Colon (tissue), 2 donors: ENCODE data around the gene ACOT11.

ENCODE experiments used
- FAIRE-seq: peaks from 2 replicates; lab custom pipeline; 2012; peaks lifted over from hg19 to GRCh38; lab: Jason Lieb, UNC
- donor health status: control.
- donor health status: control.

The ACOT11 gene

GRCh38 chr1:54538538-54538937 is 9.5 kb upstream of the ACOT11 start:
- FAIRE-seq: no peak

- no peak for FAIRE-seq
These were observed 7.3 kb upstream of the ACOT11 start for GRCh38 chr1:54540582-54541295.

- no peak for FAIRE-seq
These were observed 5.7 kb upstream of the ACOT11 start for GRCh38 chr1:54542120-54542961.

DNA sequence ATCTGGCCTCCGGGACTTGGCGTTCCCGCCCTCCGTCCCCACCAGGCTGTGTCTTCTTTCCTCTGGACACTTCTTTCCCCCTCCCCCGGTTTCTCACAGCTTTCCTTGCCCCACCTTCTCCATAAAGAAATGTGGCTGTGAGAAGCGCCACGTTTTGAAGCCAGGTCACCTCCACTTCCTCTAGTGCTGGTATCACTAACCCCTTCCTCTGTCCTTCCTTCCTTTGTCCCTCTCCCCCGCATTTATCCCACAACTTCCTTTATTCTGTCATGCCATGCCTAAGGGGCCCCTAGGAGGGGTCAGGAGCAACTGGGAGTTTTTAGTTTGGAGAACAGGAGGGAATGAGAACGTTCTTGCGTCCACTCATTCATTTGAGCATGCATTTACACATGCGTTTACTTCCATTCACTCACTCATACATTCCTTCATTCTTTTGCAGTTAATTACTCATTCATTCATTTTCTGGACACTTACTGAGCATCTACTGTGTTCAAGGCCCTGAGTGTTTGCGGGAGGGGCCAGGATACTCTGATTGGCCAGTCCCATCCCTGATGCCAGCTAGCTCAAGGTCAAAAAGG is 5.0 kb upstream of the ACOT11 start:
- no peak for FAIRE-seq

- no peak for FAIRE-seq
These were observed 4.1 kb upstream of the ACOT11 start for GRCh38 chr1:54543729-54544496.

DNA sequence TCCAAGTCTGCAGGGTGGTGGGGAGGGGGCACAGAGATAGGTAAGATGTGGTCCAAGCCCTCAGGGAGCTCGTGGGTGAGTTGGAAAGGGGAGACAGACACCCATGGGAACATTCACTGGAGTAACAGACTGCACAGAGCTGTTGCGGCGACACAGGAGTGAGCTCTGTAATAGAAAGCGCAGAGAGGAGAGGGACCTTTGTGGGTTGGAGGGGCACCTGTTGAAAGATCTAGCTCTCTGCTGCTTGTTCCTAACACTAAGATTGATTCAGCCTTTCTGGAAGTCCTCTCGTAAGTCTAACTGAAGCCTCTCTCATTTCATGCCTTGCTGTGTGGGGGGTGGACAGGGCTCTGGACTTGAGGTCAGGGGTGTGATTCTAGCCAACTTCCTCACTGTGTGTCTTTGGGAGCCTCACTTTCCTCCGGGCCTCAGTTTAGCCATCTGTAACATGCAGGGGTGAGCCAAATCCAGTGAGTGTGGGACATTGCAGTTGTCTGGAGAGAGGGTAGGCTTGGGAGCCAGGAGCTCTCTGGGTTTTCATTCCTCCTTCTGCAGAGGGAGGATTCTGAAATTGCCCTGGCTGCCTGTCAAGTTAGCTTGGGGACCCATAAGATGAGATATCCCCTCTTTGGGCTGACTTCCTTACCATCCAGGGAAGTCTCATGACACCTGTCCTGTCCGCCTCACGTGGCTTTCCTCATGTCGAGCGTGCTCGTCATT is 2.0 kb upstream of the ACOT11 start:
- FAIRE-seq: no peak

GRCh38 chr1:54546651-54547401 is 1.2 kb upstream of the ACOT11 start:
- FAIRE-seq: no peak

DNA sequence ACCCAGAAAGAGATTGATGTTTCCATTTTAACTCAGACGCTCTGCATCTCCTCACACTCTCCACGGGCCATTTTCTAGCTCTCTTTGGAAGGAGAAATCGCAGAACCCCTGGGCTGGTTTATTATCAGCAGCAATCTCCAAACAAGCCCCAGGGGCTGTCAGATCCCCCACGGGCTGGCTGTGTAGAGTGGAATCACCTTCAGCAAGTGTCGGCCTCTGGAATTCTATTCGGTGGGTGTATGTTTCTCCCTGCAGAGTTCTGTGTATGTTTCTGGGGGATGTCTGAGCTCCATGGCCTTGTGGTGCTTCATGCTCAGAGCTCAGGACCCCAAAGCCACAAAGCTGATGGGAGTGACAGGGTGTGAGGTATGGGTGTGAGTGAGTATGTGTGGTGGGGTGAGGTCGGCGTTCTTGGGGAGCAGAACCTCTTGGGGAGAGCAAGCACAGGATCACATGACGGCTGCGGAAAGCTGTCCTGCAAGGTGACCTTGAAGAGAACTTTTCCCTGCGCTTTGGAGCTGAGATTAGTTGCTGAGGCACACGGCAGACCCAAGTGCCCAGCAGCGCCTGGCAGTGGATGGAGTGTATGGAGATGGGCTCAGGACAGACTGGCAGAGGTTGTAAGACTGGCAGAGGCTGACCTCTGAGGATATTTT is 489 bp downstream of the ACOT11 start:
- no peak for FAIRE-seq

- FAIRE-seq: no peak
These were observed 1.3 kb downstream of the ACOT11 start for GRCh38 chr1:54549181-54549924.

- FAIRE-seq: no peak
These were observed 3.9 kb downstream of the ACOT11 start for GRCh38 chr1:54551891-54552290.

DNA sequence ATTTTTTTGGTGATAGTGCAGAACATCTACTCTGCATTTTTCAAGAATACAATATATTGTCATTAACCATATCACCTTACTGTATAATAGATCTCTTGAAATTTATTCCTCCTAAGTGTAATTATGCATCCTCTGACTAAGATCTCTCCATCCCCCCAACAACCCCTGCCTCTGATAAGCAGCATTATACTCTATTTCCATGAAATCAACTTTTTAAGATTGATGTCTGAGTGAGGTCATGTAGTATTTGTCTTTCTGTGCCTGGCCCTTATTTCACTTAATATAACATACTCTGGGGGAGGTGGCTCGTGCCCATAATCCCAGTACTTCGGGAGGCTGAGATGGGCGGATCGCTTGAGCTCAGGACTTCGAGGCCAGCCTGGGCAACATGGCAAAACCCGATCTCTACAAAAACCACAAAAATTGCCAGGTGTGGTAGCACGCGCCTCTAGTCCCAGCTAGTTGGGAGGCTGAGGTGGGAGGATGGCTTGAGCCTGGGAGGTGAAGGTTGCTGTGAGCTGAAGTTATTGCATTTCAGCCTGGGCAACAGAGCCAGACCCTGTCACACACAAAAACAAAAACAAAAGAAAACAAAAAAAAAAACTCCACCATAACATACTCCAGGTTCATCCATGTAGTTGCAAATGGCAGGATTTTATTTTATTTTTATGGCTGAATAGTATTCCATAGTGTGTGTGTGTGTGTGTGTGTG is 5.7 kb downstream of the ACOT11 start:
- no peak for FAIRE-seq

GRCh38 chr1:54556110-54556509 is 8.1 kb downstream of the ACOT11 start:
- FAIRE-seq: no peak

GRCh38 chr1:54557671-54558355 is 9.8 kb downstream of the ACOT11 start:
- FAIRE-seq: no peak

DNA sequence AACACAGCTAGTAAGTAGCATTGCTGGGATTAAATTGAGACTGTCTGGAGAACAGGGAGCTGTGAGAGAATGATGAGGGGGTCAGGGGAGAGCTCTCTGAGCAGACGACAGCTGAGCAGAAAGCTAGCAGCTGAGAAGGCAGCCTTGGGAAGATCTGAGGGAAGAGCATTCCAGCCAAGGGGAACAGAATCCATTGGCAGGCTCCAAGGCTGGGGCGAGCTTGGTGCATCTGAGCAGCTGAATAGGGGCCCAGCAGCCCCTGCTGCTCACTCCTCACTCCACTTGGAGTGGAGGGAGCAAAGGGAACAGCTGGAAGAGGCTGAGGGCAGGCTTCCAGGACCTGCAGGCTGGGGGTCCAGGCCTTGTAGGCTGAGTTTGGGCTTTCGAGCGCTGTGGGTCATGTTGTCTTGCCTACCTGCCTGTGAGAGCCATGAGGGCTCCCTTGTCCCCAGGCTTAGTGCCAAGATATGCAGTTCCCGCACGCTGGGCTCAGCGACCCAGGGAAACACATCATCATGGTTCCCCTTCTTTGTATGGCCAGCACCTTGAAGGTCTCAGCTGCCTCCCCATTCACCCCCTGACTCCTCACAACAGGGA is 10.5 kb downstream of the ACOT11 start:
- no peak for FAIRE-seq

- FAIRE-seq: no peak
These were observed 11.1 kb downstream of the ACOT11 start for GRCh38 chr1:54559111-54559548.

DNA sequence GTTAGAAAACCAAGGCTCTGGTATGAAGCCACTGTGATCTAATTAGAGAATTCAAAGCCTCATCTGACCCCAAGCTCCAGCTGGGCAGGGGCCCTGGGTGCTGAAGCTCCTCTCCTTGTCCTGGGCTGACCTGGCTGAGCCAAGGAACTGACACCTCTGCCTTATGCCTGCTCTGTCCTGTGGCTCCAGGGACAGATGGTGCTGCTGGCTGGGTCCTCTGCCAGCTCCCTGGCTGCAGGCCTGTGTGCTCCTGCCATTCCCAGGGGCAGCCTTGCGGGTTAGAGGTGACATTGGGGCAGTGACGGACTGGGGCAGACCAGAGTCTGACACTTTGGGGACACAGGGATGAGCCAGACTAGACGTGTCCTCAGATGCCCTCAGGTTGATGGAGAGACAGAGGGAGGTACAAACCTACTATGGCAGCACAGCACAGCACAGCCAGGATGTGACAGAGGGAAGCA is 11.8 kb downstream of the ACOT11 start:
- FAIRE-seq: no peak

GRCh38 chr1:54564312-54565112 is 16.5 kb downstream of the ACOT11 start:
- peak; percentile 10 for FAIRE-seq
